Cerebellar nuclear complex (tissue), 1 donor: ENCODE data around the gene ANXA3.
"Not testable (repeated sequence)": the region's sequence is repeated elsewhere in the genome, so short reads cannot be mapped to it uniquely, and the experiment has no call there.

ENCODE experiments used
- DNase-seq, 2 experiments: peaks; one replicate each; lab custom pipeline; 2025; lab: John Stamatoyannopoulos, UW

ANXA3 gene

DNA sequence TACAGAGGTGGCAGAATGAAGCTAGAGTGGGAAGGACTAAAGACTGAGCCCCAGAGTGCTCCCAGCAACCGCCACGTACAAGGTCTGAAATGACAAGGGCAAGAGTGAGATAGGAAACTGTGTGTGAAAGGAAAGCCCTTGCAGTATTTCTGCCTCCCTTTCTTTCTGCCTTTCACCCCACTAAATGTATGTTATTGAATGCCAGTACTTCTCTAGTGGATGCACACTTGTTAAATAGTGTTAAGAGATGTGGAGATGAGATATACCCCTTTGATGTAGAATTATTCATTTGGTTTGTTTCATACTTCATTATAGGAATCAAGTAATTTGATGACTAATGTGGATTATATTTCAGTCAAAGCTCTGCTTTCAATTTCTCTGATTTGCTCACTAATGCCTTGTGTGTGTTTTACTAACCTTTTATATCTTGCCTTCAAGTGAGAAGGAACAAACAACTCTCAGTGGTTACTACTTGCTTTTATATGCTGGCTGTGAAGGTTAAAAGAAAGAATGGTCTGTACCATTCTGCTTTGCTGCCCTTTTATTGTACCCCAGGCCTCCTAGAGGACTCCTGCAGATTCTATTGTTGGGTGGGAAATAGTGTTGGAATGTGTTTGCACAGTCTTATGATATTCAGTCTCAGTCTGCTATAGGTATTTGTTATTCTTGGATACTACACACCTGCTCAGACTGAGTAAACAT, 8.0 kb upstream of the ANXA3 start:
- no peak for DNase-seq

DNA sequence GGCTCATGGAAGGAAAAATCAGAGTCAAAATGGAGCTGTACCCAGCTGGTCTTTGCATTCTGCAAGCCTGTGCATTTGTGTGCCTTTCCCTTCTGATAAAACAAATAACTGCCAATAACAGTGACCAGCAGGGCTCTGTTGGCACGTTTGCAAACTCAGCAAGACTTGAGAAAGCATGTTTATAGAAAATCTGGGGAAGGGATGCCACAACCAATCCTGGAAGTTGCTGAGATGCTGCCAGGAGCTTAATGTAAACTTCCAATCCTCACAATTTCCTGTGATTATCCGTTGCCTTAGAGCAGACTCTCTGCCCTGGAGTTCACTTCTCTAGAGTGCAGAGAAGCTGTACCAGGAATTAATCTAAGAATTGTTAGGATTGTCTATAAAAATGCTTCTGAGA, 6.9 kb upstream of the ANXA3 start:
- no peak for DNase-seq

DNA sequence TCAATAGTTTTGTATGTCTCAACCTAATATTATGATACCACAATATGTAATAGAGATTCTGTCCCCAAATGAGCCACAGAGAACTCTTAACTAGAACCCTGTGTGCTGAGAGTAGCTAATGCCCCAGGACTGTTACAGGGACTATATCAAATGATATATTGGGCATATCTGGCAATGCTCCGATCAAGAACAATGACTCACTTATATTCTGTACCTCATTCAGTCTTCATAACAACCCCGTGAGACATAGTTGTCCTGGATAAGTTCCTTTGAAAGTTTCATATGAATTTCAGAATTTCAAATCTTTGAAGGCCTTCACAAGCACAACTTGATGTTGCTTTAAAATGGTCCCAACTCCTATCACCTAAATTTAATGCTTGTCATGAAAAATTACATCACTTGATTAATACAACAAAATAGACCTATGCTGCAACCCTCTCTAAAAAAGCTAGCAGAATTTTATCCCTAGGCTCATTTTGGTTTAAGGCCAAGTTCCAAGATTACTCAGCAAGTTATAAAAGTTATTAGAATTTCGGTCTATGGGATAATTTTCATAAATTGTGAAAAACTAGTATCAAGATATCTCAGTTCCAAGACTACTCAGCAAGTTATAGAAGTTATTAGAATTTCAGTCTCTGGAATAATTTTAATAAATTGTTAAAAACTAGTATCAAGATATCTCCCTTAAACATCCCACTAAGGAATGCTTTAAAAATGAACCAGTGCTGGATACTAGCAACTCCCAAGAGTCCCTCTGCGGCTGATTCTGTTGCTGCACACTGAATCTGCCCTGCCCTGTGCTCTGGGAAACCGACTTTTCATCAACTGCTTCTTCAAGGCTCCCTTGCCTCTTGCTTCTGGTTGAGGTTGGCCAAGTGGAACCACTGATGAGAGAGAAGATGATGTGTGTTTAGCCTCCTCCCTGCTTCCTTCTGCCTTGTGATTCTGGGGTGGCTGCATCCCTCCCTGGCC, 6.0 kb upstream of the ANXA3 start:
- DNase-seq, result no peak

DNA sequence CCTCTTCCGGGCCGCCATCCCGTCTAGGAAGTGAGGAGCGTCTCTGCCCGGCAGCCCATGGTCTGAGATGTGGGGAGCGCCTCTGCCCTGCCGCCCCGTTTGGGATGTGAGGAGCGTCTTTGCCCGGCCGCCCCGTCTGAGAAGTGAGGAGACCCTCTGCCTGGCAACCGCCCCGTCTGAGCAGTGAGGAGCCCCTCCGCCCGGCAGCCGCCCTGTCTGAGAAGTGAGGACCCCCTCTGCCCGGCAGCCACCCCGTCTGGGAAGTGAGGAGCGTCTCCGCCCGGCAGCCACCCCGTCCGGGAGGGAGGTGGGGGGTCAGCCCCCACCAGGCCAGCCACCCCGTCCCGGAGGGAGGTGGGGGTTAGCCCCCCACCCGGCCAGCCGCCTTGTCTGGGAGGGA, 3.7 kb upstream of the ANXA3 start:
- DNase-seq, result not testable (repeated sequence)

DNA sequence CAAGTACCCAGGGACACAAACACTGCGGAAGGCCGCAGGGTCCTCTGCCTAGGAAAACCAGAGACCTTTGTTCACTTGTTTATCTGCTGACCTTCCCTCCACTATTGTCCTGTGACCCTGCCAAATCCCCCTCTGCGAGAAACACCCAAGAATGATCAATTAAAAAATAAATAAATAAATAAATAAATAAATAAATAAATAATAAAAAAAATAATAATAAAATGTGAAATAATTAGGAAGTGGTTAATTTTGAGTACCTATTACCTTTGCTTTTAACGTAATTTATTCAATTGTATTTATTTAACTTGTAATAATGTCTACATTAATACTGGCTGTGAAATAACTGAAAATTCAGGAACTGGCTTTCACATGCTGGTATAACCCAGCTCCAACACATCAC, 2.7 kb upstream of the ANXA3 start:
- not testable (repeated sequence) for DNase-seq

DNA sequence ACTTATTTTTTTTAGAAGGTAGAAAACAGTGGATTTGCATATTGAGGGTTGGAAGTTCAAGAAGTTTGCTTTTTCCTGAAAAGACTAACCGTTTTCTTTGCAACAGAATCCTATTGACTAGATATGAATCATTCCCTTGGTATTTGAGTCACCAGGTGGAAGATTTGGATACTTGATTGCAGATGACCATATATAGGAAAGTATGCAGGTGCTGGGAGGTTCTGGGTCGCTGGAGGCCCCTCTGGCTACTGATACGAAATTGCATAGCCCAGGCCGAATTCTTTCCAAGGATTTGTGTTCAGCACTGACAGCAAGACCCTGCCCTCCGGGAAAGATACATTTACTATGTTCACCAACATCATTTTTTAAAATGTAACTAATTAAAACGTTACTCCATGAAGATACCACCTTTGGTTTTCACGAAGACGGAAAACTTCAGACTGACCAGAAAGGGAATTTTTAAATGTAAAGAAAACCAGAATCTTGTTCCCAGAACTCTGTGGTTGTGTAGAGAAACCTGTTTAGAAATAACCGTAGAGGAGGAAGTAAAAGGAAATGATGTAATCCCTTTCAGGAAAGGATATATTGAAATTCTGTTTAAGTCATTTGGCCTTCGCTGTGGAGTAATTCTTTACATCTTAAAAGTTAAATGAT, 946 bp downstream of the ANXA3 start:
- DNase-seq, result no peak

DNA sequence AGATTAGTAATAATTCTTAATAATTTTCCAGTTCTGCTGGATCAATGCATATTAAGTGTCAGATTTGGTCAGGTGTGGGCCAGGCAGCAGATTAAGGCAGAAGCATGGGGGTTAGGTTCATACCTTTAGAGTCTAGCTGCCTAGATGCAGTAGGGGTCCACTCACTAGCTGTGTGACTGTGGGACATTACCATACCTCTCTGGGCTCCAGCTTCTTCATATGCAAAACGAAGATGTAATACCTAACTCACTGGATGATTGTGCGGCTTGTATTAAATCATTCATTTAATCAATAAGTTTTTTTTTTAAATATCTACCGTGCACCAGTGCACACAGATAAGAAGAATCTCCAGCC, 1.4 kb downstream of the ANXA3 start:
- DNase-seq, result no peak

DNA sequence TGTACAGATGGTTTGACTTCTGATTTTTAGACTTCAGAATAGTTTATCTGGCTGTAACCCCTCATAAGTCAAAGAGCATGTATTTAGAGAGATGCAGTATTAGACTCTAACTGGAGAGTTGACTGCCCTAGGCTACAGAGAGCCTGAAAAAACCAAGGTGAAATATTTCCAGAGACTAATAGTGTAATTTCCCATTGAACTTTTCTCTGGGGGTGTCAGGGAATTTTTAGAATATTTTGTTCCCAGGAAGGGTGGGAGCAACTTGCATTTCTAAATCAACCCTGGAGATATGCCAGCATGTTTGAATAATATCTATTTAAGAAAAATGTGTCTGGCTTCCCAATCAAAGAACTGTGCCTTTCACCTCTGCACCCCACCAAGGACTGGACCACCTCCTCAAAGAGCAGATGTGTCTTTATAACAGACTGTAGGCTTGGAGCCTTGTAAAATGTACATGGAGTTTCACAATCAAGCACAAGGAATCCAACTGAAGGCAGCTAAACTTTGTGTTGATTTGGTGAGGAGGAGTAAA, 2.0 kb downstream of the ANXA3 start:
- DNase-seq, result no peak

DNA sequence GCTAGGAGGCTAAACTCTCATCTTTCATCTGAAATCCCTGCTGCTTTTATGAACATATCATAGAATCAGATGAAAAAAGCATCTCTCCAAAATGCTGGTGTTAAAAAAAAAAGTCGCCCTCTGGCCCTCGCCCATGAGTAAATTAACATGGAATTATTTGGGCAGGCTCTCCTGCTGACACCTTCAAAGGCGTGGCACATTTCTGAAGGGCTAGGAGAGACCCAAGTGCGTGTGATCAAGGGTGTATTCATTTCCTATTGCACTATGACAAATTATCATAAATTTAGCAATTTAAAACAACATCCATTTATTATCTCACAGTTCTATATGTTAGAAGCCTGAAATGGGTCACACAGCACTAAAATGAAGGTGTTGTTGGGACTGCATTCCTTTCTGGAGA, 5.1 kb downstream of the ANXA3 start:
- no peak for DNase-seq

DNA sequence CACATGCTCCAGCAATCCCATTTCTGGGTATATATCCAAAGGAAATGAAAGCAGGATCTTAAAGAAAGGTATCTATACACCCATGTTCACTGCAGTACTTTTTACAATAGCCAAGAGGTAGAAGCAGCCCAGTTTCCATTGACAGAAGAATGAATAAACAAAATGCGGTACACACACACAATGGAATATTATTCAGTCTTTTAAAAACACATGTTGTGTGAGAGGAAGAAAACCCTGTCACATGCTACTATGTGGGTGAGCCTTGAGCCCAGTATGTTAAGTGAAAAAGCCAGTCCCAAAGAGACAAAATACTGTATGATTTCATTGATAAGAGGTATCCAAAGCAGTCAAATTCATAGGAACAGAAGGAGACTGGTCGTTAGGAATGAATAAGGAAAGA, 6.3 kb downstream of the ANXA3 start:
- no peak for DNase-seq

DNA sequence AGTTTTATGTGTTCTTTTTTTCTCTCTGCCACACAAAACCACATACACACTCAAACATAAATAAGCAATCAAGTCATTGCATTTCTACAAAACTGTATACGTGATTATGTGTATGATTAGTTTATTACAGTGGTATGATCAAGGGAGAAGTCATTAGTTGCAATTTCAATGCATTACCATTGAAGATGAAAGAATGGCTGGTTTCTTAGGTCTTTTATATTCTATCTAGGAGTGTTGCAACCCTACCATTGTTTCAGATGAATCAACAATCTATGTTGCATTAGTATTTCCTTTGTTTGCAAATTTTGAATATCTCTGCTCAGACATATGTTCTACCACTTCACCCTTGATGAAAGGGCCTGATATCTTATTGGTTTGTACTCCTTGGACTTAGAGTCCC, 6.8 kb downstream of the ANXA3 start:
- DNase-seq, result no peak

DNA sequence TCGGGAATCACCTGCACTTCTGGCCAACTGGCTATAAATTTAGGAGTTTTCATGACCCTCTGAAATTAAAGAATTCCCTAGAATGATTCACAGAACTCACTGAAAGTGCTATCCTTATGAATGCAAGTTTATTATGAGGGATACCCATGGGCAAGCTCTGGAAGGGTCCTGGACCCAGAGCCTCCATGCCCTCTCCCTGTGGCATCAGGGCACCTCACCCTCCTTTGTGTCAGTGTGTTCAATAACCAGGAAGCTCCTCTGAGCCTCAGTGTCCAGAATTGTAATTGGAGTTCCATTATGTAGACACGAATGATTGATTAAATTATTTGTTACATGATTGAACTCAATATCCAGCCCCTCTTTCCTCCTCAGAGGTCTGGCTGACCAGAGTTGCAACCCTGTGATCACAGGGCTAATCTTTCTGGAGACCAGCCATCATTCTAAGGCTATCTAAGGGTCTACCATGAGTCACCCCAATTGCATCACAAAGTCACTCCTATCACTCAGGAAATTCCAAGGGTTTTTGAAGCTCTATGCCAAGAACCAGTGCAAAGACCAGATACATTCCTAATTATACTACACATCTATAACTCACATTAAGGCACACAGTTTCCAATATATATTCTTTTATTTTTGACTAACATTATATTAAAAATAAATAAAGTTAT, 8.9 kb downstream of the ANXA3 start:
- no peak for DNase-seq

DNA sequence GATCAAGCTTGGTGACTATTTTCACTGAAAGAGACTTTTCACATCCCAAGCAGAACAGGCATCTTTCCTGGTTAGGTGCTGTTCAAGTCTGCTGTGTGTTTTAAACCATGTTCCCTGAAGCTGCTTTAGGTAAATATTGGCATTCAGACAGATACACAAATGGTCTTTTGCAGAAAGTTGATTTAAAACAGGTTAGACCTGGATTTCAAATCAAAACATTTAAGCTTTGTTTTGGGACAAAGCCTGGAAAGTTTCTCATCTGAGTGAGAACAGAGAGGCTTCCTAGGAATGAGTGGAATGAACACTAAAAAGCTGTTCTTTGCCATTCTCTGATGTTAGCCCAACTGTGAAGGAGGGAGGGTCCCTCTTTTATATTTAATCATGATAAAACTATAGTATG, 10.1 kb downstream of the ANXA3 start:
- no peak for DNase-seq

DNA sequence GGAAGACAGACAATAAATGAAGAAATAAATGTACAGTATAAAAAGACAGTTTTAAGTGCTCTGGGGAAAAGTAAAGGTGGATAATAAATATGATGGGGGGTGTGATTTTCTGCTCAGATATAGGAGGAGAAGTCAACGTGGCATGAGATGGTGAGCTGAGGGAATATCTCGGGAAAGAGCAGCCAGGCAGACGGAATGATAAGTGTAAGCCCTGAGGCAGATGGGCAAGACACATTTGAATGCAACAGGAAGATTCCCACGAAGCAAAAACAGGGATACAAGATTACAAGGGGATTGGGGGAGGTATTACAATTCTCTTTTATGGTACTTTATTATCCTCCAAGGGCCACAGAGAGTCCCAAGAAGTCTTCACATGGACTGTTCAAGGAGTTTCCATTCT, 11.1 kb downstream of the ANXA3 start:
- DNase-seq, result no peak

DNA sequence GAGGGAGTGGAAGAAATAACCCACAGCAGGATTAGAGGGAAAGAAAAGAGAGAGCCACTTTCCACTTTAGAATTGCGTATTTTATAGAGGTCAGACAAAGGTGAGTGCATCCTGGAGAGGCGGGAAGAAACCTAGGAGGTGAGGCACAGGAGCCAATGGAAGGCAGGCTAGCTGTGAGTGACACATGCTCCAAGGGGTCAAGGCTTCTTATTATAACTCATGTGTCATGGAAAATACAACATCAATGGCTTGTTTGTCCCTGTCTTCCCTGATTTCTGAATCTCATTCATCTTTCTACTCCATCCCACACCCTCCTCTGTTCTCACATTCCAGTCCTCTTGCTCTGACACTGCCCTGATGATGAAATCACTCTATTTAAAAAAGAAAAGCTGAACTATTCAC, 14.4 kb downstream of the ANXA3 start:
- DNase-seq, result no peak

DNA sequence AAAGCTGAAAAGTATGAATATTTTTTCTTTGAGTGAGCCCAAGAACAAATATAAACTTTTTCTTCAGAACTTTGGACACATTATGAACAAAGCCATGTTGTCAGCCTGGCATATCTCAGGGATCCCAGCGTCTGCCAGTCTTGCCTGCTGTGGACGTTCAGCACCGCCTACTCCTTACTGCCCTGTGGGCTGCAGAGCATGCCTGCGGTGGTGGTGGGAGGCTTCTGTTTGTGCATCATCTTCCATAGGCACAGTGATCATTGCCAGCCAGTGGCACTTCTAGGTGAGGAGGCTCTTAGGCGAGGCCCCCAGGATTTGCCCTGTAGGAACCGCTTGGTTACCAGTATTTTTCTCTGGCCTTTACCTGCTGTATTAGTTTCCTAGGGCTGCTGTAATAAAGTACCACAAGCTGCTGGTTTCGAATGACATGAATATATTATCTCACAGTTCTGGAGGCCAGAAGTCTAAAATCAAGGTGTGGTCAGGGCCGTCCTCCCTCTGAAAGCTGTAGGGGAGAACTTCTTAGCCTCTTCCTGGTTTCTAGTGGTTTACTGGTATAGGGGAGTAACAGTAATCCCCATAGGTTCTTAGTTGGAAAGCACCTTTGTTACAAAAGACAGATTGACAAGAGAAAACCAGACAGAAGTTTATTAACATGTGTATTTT, 15.4 kb downstream of the ANXA3 start:
- DNase-seq, result no peak

DNA sequence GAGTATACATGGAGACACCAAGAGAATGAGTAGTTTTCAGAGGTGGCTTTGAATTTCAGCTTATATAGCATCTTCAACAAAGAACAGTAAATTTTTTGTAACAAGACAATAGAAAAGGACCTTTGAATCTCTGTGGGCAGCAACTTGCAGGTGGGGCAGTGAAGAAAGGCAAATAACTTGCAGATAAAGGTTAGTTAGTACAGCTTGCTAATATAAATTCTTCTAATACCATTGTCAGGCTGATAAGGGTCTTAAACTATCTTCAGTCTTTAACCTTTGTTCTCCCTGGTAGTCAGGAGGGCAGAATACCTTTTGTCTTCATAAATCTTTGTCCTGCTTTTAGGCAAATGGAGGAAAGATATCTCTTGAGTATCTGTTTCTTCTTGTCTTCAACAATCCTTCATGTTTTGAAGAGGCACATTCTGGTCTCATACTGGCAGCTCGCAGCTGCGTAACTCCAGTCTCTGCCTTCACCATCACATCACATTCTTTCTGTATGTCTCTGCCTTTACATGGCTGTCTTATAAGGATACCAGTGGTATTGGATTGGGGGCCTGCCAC, 16.0 kb downstream of the ANXA3 start:
- DNase-seq, result no peak

DNA sequence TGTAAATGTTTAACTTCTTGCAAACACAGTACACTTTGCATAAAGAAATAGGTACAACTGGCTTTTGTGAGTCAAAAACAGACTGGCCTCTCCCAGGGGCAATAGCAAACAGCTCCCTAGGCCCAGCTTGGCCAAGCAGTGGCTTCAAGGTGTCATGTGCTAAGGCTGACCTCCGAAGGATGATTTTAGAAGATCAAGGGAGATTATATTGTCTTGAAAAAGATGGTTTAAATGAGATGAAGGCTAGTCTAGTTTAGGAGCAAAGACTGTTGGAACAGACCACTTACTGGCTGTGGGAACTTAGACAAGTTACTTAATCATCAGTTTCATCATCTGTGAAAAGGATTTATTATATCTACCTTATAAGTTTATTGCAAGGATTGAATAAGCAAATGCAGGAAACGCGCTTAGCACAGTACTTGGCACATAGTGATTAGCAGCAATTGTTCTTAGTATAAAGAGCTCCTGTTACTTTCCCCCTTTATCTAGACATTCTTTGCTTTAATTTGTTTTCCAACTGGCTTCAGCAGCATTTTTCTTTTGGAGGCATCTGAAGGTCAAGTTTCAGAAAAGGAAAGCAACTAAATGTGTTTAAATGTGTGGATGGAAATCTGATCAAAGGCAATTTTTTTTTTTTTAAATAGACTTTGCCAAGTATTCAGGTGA, 17.2 kb downstream of the ANXA3 start:
- no peak for DNase-seq

DNA sequence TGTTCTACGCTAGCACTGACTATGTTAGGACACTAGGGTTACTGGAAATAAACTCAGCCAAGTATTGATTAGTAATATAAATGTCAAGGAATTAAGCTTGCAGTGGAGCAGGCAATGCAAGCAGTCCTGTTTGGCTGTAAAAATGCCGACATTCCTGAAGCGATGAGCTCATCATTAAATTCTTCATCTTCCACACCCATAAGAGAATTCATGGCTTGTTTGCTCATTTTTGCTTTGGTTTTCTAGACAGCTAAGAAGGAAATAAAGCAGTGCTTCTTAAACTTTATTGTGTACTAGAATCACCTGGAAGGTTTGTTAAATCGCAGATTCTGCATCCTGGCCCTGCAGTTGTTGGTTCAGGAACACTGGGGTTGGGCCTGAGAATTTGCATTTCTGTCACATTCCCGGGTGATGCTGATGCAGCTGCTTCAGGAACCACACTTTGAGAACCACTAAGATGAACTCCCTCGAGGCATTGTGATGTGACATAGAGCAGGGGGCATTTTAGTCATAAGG, 17.8 kb downstream of the ANXA3 start:
- DNase-seq, result no peak

DNA sequence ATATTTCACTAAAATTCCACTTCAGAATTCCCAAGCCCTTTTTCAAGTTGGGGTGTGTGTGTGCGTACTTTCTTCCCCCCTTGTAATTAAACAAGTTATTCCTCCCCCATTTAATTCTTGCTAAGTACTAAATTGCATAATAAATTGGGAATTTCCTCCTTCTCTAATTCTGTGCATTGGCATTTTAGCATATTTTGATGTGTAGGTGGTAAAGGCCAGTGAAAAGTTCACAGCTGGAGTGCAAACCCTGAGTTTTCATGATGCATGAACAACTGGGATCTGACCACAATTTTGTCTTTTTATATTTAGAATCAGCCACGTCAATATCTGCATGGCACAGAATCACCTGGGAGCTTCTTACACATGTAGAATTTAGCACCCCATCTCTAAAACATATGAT, 18.5 kb downstream of the ANXA3 start:
- DNase-seq, result no peak
